ENCODE results near the gene HLX.

HLX gene

GRCh38 chr1:220882061-220882891 is 3.0 kb downstream of the HLX start:
- DNase-seq (ENCODE audit: low read depth, low spot score): no peak

GRCh38 chr1:220884109-220884980 is 5.1 kb downstream of the HLX start:
- DNase-seq (ENCODE audit: low read depth, low spot score): no peak

DNA sequence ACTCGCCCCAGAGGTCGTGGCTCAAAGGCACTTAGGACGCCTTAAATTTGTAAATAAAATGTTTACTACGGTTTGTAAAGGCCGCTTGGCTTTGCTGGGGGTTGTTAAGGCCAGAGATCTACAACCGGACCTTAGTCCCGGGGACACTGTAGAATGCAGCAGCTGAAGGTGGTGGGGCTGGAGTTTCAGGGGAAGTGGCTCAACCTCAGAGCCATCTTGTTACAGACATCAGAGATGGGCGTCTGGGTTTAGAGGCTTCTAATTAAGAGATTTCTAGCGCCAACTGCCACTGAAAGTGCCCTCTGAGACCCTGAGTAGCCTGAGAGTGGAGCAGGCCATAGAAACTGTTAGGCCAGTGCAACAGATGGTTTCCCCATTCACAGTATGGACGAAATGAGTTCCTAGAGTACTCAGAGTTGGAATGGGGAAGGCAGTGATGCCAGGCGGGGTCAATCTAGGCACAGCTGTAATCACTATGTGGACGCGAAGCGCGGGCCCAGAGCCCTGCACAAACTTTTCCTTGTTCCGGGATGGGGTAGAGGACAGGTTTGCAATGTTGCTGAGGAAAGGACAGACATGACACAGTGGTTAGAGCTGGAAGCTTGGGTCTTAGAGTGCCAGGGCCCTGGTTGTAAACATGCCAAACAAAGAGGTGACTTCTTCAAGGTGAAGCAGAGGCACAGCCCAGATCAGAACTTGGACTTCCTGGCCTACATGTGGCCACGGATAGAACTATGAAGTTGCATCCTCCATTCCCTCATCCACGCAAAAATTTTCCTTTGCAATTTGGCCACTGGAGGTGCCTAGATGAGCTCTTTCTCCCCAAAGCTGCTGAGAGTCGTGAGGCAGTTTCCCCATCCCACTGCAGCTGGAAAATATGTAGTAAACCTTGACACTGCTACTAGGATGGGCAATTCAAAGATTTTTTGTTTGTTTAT is 6.0 kb downstream of the HLX start:
- no peak for DNase-seq (ENCODE audit: low read depth, low spot score)

- no peak for DNase-seq (ENCODE audit: low read depth, low spot score)
These were observed 6.7 kb downstream of the HLX start for GRCh38 chr1:220885971-220886370.

- no peak for DNase-seq (ENCODE audit: low read depth, low spot score)
These were observed 7.4 kb downstream of the HLX start for GRCh38 chr1:220886470-220887201.

GRCh38 chr1:220887202-220887519 is 7.9 kb downstream of the HLX start:
- no peak for DNase-seq (ENCODE audit: low read depth, low spot score)

DNA sequence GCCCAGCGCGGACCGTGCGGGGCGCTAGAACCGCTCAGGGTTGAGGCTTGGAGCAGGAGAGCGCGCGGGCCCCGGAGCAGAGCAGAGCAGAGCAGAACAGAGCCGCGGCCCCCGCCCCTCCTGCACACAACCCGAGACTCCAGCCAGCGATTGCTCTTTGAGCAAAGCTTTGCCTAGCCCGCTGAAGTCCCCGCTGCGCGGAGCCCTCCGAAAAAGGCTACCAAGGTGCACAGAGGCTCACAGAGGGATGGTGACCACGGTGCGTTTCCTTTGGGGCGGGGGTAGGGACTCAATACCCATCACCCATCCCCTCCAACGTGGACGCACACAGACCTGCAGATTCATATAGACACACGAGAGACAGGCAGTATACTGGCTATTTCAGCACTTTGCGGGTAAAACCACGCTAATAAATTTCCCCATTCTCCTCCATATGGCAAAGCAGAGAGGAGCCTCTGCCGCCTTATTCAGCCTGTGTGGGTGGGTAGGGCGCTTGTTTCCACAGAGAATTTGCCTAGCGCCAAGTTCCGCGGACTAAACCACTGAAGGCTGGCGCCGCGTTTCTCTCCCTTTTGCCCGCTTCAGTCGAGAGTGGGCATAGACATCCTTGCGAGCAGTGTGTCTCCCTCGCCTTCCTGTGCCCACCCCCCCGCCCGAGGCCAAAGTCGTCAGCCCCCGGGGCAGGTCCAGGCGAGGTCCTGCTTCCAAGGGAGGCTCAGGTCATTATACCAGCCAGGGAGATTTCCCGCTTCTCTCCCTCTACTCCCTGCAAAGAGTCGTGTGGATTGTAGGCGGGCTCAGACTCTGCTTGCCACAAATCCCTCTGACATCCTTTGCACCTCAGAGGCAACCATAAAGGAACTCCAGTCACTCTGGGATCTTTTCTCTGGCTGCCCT is 8.5 kb downstream of the HLX start:
- no peak for DNase-seq (ENCODE audit: low read depth, low spot score)

DNA sequence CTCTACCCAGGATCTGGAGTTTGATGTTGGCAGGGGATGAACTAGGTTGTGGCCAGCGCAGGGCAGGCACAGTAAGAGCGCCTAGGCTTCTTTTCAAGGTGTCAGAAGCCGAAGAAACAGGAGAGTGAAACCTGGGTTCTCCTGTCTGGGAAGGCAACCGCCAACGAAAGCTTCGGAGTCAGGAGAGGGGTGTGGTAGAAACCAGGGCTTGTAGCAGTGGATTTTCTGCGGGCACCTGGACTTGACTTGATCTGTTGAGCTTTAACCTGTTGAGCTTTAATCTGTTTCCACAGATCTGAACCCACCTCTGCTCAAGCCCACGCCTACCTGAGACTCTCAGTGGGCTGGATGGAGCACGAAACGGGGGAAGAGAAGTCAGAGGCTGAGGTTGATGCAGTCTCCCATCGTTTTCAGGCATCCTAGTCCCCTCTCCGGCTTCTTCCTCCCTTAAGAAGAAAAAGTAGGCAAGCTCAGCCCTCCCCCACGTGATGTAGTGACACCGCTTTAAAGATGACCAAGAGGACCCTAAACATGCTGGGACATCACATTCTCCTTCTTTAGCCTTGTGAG is 9.3 kb downstream of the HLX start:
- DNase-seq (ENCODE audit: low read depth, low spot score): no peak

DNA sequence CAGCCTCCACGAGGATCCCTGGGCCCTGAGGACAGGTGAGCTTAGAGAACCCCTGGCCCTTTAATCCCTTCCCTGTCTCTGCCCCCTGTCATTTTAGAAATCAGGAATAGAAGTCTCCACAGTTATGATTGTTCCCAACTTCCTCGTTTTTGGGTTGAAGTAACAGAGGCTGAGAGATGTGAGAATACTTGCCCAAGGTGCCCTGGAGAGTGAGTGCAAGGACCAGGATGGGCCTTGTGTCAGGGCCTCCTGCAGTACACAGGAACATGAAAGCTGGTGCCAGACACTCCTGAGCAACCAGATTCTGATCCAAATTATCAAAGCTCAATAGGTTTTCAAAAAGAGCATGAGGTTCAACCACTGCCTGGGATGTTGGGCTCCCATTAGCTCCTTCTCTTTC is 10.1 kb downstream of the HLX start:
- DNase-seq (ENCODE audit: low read depth, low spot score): no peak

GRCh38 chr1:220889848-220890287 is 10.6 kb downstream of the HLX start:
- DNase-seq (ENCODE audit: low read depth, low spot score): no peak

DNA sequence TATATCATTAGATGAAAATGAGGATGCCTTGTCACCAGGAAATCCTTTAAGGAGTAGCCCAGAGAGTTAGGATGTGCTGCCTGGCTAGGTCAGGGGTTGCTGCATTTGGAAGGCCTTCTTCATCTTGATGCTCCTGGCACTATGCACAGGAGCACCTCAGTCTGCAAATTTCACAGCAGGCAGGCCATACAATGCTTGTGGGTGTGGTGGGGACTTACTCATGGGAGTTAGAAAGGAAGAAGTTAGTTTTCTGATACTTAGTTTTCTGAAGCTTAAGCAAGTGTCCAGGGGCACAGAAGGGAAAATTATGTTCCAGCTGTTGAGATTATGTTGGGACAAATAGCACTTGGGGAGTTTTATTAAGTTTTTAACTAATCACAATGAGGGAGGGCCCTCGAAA is 11.4 kb downstream of the HLX start:
- no peak for DNase-seq (ENCODE audit: low read depth, low spot score)

GRCh38 chr1:220891224-220892085 is 12.2 kb downstream of the HLX start:
- DNase-seq (ENCODE audit: low read depth, low spot score): no peak

- no peak for DNase-seq (ENCODE audit: low read depth, low spot score)
These were observed 12.8 kb downstream of the HLX start for GRCh38 chr1:220892086-220892376.

- no peak for DNase-seq (ENCODE audit: low read depth, low spot score)
These were observed 13.9 kb downstream of the HLX start for GRCh38 chr1:220892997-220893700.

DNA sequence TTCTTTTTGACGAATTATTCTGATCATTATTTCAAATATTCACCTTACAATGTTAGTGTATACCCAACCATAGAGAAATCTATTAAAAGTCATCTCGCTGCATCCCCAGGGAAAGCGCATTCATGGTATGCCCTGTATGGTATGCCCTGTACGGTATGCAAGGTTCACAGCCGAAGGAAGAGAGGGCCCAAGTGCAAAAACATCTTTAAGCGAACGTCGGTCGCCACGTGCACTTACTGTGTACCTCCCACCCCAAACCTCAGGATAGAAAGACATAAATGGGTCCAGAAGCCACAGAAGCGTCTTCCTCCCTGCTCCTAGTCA is 14.4 kb downstream of the HLX start:
- DNase-seq (ENCODE audit: low read depth, low spot score): no peak

DNA sequence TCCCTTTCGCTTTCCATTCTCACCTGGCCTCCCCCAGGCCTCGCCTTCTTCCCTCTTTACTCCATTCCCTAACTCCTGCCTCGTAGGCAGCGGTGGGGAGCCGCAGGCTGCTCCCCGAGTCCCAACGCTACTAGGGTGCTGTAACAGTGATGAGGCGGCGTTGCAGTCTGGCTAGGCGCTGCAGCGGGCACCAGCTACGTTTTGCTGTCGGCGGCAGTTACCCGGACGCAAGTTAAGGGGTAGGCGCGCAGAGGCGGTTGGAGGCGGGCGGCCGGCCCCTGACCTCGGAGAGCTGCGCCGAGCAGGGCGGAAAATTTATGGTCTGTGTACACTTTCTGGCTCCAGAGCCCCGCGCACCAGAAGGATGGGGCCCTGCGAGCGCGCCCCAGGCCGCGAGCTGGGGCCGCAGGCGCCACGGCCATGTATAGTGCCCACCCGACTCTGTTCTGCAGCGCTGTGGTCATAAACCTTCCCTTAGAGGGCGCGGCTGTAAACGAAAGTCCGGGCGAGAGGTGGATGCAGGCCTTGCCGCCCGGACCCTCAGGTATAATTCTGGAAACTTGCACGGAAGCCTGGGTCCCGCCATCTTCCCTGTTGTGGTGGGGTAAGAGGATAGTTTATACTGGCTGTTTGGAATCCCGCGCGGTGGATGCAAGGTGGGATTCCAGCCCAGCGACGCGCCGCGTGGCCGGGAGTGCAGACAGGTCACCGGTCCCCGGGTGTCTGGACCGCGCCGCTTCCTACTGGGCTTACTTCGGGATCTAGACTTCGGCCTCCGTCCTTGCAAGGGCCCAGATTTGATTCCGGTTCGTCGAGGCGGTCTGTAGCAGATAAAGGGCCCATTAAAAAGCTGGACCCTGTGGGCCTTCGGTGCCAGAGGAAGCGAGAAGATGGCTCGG is 15.0 kb downstream of the HLX start:
- no peak for DNase-seq (ENCODE audit: low read depth, low spot score)

- DNase-seq (ENCODE audit: low read depth, low spot score): no peak
These were observed 15.6 kb downstream of the HLX start for GRCh38 chr1:220894924-220895256.

Measured in iPS DF 19.7 (cell line).